ENCODE data around the gene DUSP9.

GRCh38 chrX:153671589-153672530 lies 24.9 kb downstream of the DUSP9 start:
- TF ChIP-seq EZH2 (IDR thresholded peaks at IDR 0.05; ENCODE audit: low read length) (no peak), CTCF (optimal IDR thresholded peaks at IDR 0.05 in 1 of 3, IDR thresholded peaks at IDR 0.05 in 1 of 3, conservative IDR thresholded peaks at IDR 0.05 in 1 of 3; ENCODE audit: extremely low read depth in 1 of 3, insufficient read depth in 2 of 3, low read length in 3 of 3) (no peak)

Data from keratinocyte (primary cell).